ENCODE measurements around the gene FUZ.

The FUZ gene

DNA sequence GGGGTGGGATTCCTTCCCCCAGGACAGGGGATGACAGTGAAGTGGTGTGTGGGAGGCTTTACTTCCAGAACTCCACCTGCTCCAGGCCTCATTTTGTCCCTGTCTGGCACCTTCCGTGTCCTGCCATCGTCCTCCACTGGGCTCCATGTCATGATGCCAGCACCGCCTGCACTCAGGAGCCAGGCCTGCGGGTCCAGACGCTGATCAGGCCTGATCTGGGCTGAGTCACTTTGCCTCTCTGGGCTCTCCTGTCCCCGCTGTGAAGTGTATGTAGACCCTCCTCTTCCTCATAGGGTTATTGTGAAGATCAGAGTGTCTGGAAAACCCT is 9.6 kb downstream of the FUZ start:
- DNase-seq, result no peak

DNA sequence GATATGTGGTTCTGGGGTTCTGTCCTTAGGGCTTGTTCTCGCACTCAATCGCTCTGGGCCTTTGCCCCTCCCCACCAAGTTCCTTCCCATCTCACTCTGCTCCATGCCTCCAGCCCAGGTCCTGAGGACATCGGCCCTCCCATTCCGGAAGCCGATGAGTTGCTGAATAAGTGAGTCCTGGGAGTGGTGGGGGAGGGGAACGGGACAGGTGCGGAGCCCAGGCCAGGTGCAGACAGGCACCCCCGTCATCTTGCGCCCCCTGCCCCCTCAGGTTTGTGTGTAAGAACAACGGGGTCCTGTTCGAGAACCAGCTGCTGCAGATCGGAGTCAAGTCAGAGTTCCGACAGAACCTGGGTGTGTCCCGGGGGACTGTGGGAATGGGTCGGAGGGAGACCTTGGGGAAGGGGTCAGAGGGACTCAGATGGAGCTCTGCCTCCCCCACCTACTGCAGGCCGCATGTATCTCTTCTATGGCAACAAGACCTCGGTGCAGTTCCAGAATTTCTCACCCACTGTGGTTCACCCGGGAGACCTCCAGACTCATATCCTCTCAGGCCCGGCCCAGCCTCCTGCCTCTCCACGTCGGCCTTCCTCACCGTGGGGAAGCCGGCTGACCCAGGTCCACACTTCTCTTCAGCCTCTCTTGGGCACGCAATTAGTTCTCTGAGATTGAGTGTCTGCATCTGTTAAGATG is 10.1 kb downstream of the FUZ start:
- no peak for DNase-seq

GRCh38 chr19:49801966-49802661 is 11.0 kb downstream of the FUZ start:
- peak; percentile 85 for DNase-seq

- DNase-seq, result no peak
Observed at GRCh38 chr19:49801401-49801888, 11.6 kb downstream of the FUZ start.

DNA sequence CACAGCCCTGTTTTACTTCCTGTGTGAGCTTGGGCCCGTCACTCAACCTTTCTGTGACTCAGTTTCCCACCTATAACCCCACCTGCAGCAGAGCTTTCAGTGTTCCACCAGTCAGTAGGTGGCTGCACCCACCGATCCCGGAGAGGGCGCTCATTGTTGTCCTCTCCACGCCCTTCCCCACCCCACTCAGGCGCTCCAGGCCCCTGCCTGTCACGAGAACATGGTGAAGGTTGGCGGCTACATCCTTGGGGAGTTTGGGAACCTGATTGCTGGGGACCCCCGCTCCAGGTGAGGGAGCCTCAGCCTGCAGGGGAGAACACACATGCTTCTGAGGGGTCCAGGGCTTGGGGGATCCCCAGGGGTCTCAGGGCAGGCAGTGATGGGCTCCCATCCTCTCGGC is 12.3 kb downstream of the FUZ start:
- DNase-seq, result no peak

DNA sequence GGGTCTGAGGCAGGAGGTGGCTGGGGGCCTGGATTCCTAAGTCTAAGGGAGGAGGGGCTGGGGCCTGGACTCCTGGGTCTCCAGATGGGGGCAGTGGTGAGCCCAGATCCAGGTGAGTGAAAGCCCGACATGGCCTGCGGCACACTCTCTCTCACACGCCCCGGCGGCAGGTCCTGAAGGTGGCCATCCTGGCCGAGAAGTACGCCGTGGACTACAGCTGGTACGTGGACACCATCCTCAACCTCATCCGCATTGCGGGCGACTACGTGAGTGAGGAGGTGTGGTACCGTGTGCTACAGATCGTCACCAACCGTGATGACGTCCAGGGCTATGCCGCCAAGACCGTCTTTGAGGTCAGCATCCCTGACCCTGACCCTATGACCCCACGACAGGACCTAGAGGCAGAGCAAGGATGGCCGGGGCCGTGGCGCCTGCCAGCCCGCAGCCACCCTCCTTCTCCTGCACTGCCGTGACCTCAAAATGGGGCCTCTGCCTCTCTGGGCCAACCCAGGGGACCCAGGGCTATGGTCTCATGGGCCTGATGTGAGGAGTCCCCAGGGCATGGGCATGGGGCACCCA is 13.2 kb downstream of the FUZ start:
- DNase-seq, result no peak

GRCh38 chr19:49799271-49799797 is 13.8 kb downstream of the FUZ start:
- no peak for DNase-seq

GRCh38 chr19:49798574-49798973 is 14.5 kb downstream of the FUZ start:
- no peak for DNase-seq

GRCh38 chr19:49795615-49796014 is 17.5 kb downstream of the FUZ start:
- DNase-seq, result no peak

GRCh38 chr19:49793561-49793840 is 19.6 kb downstream of the FUZ start:
- DNase-seq, result no peak

DNA sequence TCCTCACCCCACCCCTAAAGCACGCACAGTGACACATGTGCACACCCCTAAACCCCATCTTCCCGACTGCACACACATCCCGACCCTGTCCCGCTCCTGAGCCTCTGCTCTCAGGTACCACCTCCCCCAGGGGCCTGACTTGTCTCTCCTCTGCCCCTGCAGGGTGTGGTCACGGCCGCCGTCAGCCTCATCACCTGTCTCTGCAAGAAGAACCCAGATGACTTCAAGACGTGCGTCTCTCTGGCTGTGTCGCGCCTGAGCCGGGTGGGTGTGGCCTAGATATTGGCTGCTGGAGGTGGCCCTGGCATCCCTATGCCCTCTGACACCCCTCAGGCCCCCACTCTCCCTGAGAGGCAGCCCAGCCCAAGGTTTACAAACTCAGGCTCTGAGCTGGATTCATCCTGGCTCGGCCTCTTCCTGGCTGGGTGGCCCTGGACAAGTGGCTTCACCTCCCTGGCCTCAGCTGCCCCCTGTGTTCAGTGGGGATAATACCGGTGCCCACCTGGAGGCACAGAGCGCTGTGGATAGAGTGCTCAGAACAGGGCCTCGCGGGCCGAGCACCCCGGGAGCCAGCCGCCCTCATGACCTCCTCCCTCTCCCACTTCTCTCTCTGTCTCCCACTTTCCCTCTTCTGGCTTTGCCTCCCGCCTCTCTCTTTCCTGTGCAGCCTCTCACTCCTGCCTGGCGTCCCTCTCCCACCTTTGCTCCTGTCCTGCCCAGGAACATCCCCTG is 20.1 kb downstream of the FUZ start:
- no peak for DNase-seq

DNA sequence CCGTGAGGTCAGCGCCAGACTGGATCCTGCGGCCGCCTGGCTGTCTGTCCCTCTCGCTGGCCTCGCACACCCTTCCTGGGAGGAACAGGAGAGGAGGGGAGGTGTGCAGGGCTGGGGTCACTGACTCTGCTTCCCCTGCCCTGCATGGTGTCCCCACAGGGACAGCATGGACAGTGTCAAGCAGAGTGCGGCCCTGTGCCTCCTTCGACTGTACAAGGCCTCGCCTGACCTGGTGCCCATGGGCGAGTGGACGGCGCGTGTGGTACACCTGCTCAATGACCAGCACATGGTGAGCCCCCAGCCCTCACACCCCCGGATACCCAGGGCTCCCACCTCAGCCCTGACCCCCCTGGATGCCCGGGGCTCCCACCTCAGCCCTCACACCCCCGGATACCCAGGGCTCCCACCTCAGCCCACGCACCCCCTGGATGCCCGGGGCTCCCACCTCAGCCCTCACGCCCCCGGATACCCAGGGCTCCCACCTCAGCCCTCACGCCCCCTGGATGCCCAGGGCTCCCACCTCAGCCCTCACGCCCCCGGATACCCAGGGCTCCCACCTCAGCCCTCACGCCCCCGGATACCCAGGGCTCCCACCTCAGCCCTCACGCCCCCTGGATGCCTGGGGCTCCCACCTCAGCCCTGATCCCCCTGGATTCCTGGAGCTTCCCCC is 21.2 kb downstream of the FUZ start:
- DNase-seq, result no peak

GRCh38 chr19:49790866-49791265 is 22.2 kb downstream of the FUZ start:
- DNase-seq, result no peak

- no peak for DNase-seq
Observed at GRCh38 chr19:49788857-49789256, 24.2 kb downstream of the FUZ start.

DNA sequence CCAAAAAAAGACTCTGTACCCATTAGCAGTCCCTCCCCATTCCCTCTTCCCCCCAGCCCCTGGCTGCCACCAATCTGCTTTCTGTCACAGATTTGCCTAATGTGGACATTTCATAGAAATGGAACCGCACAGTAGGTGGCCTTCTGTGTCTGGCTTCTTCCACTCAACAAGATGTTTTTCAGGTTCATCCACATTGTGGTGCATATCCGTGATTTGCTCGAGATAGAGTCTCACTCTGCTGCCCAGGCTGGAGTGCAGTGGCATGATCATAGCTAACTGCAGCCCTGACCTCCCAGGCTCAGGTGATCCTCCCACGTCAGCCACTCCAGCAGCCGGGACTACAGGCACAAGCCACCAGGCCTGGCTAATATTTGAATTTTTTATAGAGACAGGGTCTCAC is 25.3 kb downstream of the FUZ start:
- DNase-seq, result no peak

DNA sequence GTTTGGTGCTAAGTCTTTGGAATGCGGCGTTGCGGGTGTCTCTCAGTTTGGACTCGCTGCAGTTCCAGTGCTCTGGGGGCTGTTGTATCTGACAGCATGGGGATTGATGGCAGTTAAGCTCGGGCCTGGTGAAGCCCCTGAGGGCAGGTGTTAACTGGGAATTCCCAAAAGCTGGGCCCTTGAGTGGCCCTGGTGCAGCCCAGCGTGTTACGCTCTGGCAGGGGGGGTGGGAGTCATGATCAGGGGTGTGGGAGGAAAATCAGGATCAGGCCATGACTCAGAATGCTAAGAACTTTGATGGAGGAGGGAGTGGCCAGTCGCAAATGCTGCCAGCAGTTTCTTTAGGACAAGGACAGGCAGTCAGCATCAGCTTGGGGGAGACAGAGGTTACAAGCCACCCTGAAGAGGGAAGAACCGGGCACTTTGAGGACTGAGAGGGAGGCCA is 26.7 kb downstream of the FUZ start:
- no peak for DNase-seq

- no peak for DNase-seq
Observed at GRCh38 chr19:49782515-49782914, 30.6 kb downstream of the FUZ start.

- no peak for DNase-seq
Observed at GRCh38 chr19:49781394-49781793, 31.7 kb downstream of the FUZ start.

GRCh38 chr19:49780861-49781260 is 32.2 kb downstream of the FUZ start:
- DNase-seq, result no peak

DNA sequence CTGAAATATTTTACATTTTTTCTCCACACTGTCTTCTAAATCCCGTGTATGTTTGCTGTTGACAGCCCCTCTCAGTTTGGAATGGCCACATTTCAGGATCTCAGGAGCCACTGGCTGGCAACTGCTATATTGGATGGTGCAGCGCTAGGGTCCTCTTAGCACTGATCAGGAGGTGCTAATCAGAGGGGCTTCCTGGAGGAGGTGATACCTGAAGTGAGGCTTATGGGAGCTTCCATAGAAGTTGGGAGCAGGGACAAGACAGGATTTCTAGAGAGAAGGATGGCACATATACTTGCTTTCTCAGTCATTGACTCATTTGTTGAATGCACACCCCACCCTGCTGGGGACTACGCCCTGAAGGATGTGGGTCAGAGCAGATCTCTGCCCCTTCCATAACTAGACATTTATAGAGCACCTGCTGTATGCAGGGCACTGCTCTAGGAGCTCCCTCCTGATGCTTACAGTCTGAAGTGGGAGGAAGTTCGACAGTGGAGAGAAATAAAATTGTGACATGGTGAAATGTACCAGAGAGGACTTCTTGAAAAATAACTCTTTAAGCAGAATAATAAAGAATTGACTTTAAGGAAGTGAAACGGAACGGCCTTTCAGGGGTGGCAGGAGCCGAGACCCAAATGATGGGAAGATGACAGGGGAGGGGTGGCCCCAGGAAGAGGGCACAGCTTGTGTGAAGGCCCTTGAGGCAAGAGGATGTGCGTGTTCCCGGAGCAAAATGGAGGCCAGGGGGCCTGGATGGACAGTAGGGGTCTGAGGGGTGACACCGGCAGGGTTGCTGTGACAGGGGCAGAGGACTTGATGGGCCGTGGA is 33.1 kb downstream of the FUZ start:
- no peak for DNase-seq

GRCh38 chr19:49776371-49776764 is 36.7 kb downstream of the FUZ start:
- no peak for DNase-seq

DNA sequence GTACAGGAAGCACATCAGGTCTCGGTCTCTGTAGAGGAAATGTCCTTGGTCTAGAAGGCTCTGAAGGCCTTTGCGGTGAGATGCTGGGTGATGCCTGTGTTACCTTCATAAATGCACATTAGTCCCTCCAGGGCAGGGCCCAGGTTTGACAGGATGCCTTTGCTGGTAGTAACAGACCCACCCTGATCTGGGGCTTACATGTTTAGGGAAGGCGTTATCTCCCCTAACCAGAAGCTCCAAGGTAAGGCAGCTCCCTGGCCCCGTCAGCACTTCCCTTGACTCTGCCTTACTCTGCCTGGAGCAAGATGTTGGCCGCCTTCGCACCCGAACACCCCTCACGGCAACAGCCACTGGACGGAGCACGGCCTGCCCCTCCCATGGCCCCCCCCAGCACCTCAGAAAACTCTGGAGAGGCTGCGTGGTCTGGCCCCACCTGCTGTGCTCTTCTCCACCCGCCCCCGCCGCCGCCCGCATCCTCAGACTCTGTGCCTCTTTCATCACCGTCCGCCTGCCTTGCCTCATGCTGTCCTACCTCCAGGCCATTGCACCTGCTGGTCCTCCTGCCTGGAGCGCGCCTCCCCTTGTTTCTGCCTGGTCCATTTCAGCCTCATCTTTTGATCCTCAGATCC is 37.2 kb downstream of the FUZ start:
- no peak for DNase-seq
